Trophoblast cell (in vitro differentiated cells and primary cell): Measurements from ENCODE around the gene SMCP. TPM values are rescaled to one million over a fixed set of nuclear protein-coding genes. Genes with fewer than 3 reads are reported as not detected.

Experiments used
- DNase-seq, 2 donors: peaks; one replicate each; pipeline ENCODE4 v3.0.0-alpha.2; 2016
- H2AFZ ChIP-seq: 2 replicates; pipeline ENCODE4 v1.6.1; 2013; ENCODE audit warnings: low read length, moderate library complexity, mild to moderate bottlenecking; ENCODE audit not compliant: insufficient read depth, poor library complexity
- H2AK5ac ChIP-seq: 2 replicates; pipeline ENCODE4 v1.6.1; 2013; ENCODE audit warnings: mild to moderate bottlenecking, low read length
- H2BK120ac ChIP-seq: 2 replicates; pipeline ENCODE4 v1.6.1; 2013; ENCODE audit warnings: low read length, mild to moderate bottlenecking, moderate library complexity; ENCODE audit not compliant: insufficient read depth, poor library complexity
- H2BK12ac ChIP-seq: 2 replicates; pipeline ENCODE4 v1.6.1; 2013; ENCODE audit warnings: mild to moderate bottlenecking, low read length, moderate library complexity
- H2BK5ac ChIP-seq: 2 replicates; pipeline ENCODE4 v1.6.1; 2013; ENCODE audit warnings: low read length, low read depth, moderate library complexity, mild to moderate bottlenecking; ENCODE audit not compliant: poor library complexity
- H3K14ac ChIP-seq: 2 replicates; pipeline ENCODE4 v1.6.1; 2013; ENCODE audit warnings: mild to moderate bottlenecking, low read length
- H3K18ac ChIP-seq: 2 replicates; pipeline ENCODE4 v1.6.1; 2013; ENCODE audit warnings: mild to moderate bottlenecking, low read length
- H3K23ac ChIP-seq: 2 replicates; pipeline ENCODE4 v1.6.1; 2013; ENCODE audit warnings: low read length
- H3K27ac ChIP-seq: 2 replicates; pipeline ENCODE4 v1.5.1; 2013; ENCODE audit warnings: low read depth, mild to moderate bottlenecking, inconsistent platforms, low read length, moderate library complexity
- H3K27me3 ChIP-seq: 2 replicates; pipeline ENCODE4 v1.6.1; 2013; ENCODE audit warnings: inconsistent platforms, mild to moderate bottlenecking, low read length, moderate library complexity; ENCODE audit not compliant: insufficient read depth
- H3K36me3 ChIP-seq, 2 experiments: 1 replicate in 1 of 2; 2 replicates in 1 of 2; pipeline ENCODE4 v1.6.1; 2013; ENCODE audit warnings: low read length in 2 of 2, mild to moderate bottlenecking in 2 of 2, moderate library complexity in 1 of 2; ENCODE audit not compliant: insufficient read depth in 2 of 2, control insufficient read depth in 1 of 2
- H3K4ac ChIP-seq: 2 replicates; pipeline ENCODE4 v1.6.1; 2013; ENCODE audit warnings: low read depth, mild to moderate bottlenecking, low read length, moderate library complexity
- H3K4me1 ChIP-seq, 2 experiments: 1 replicate in 1 of 2; 2 replicates in 1 of 2; pipeline ENCODE4 v1.6.1; 2013; ENCODE audit warnings: low read length in 2 of 2, mild to moderate bottlenecking in 2 of 2, moderate library complexity in 1 of 2; ENCODE audit not compliant: insufficient read depth in 2 of 2, control insufficient read depth in 1 of 2
- H3K4me2 ChIP-seq: 2 replicates; pipeline ENCODE4 v1.6.1; 2013; ENCODE audit warnings: inconsistent platforms, mild to moderate bottlenecking, low read length, moderate library complexity
- H3K4me3 ChIP-seq: 2 replicates; pipeline ENCODE4 v1.5.1; 2013; ENCODE audit warnings: mild to moderate bottlenecking, low read depth, low read length, inconsistent platforms
- H3K79me1 ChIP-seq: one replicate; pipeline ENCODE4 v1.6.1; 2013; ENCODE audit warnings: low read length
- H3K79me2 ChIP-seq: 2 replicates; pipeline ENCODE4 v1.6.1; 2013; ENCODE audit warnings: low read length, mild to moderate bottlenecking; ENCODE audit not compliant: control insufficient read depth, insufficient read depth, poor library complexity
- H3K9ac ChIP-seq: 2 replicates; pipeline ENCODE4 v1.6.1; 2013; ENCODE audit warnings: mild to moderate bottlenecking, low read length
- H3K9me3 ChIP-seq: 2 replicates; pipeline ENCODE4 v1.6.1; 2013; ENCODE audit warnings: low read depth, mild to moderate bottlenecking, control low read depth, inconsistent platforms, low read length; ENCODE audit not compliant: insufficient read depth
- H4K12ac ChIP-seq: 2 replicates; pipeline ENCODE4 v1.6.1; 2013; ENCODE audit warnings: low read depth, mild to moderate bottlenecking, low read length, moderate library complexity
- H4K8ac ChIP-seq: 2 replicates; pipeline ENCODE4 v1.6.1; 2013; ENCODE audit warnings: low read depth, mild to moderate bottlenecking, low read length, moderate library complexity
- H4K91ac ChIP-seq: one replicate; pipeline ENCODE4 v1.6.1; 2013; ENCODE audit warnings: low read depth, mild to moderate bottlenecking, low read length, moderate library complexity
- WGBS: extraction: QIAGEN DNeasy Blood & Tissue Kit; methylation state at CpG from one replicate; pipeline ENCODE4 v1.1.7; 2013; ENCODE audit warnings: missing lambda C conversion rate; ENCODE audit not compliant: insufficient read length, insufficient coverage; ENCODE audit errors: extremely low coverage; 5-methylcytosine and 5-hydroxymethylcytosine counted together
- polyA plus RNA-seq: library from polyadenylated mRNA; stranded (reverse); fragments of 200-250 nt; gene quantifications from 2 replicates; pipeline ENCODE4 v1.2.3, GENCODE V29; 2013

Gene SMCP
- polyA plus RNA-seq, result not detected in 2 replicates

DNA sequence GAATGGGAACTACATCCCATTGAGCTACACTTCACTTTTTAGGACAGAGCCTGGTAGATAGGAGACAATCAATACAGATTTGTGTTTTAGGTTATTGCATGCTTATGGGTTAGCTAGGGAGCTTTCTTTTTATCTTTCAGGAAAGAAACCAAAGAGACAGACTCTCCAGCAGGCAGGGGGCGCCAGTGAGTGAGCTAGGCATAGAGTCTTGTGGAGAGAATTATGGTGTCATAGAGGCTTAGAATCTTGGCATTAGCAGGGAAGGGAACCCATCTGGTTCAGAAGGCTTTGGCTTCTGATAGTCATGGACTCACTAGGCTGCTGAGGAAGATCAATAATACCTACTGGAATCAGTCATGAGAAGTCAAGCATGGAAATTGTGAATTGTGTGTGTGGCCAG, at the start of gene SMCP:
TSS of gene SMCP (plus strand) at position 281 of the 400 bp plus-strand sequence. CDS start 6,101 bp downstream, outside the sequence.
- no peaks in the 10 kb centered on the region for H3K79me2 ChIP-seq
- no peak within 1 kb of the TSS for H3K18ac ChIP-seq
- H3K9me3 ChIP-seq, result peaks cover 6% of the 10 kb centered on the region
- H3K4me1 ChIP-seq, result no peaks in the 10 kb centered on the region
- H3K27me3 ChIP-seq, result no peaks in the 10 kb centered on the region
- H2BK5ac ChIP-seq, result no peak within 1 kb of the TSS
- H3K14ac ChIP-seq, result no peak within 1 kb of the TSS
- H3K27ac ChIP-seq, result no peak within 1 kb of the TSS
- H3K4me3 ChIP-seq, result no peak within 1 kb of the TSS
- peak in 1 of 2 donors; percentile 35 for DNase-seq
- no peak within 1 kb of the TSS for H4K12ac ChIP-seq
- no peak within 1 kb of the TSS for H4K91ac ChIP-seq
- no peak within 1 kb of the TSS for H3K4ac ChIP-seq
- H3K23ac ChIP-seq, result no peak within 1 kb of the TSS
- H2BK12ac ChIP-seq, result no peak within 1 kb of the TSS
- no peaks in the 10 kb centered on the region for H3K79me1 ChIP-seq
- H3K36me3 ChIP-seq, result no peaks in the 10 kb centered on the region
- WGBS, result no CpG with 5 or more reads among the region's 1 CpG
- no peak within 1 kb of the TSS for H3K9ac ChIP-seq
- H3K4me2 ChIP-seq, result no peak within 1 kb of the TSS
- H2AFZ ChIP-seq, result no peak within 1 kb of the TSS
- H2BK120ac ChIP-seq, result no peak within 1 kb of the TSS
- H2AK5ac ChIP-seq, result no peak within 1 kb of the TSS
- H4K8ac ChIP-seq, result no peak within 1 kb of the TSS

GRCh38 chr1:152836870-152837269, 41.3 kb upstream of the SMCP start:
- no peak overlapping the region for H2BK5ac ChIP-seq
- H3K79me1 ChIP-seq, result no peaks in the 10 kb centered on the region
- H3K23ac ChIP-seq, result no peak overlapping the region
- no peak overlapping the region for H3K18ac ChIP-seq
- no peak overlapping the region for H4K12ac ChIP-seq
- no peak overlapping the region for H4K8ac ChIP-seq
- no peak for DNase-seq
- H2AK5ac ChIP-seq, result no peak overlapping the region
- no peak overlapping the region for H3K9ac ChIP-seq
- H3K4me2 ChIP-seq, result no peak overlapping the region
- no peak overlapping the region for H3K4ac ChIP-seq
- no peaks in the 10 kb centered on the region for H3K27me3 ChIP-seq
- H3K14ac ChIP-seq, result no peak overlapping the region
- no peak overlapping the region for H3K27ac ChIP-seq
- no CpG with 5 or more reads among the region's 2 CpGs for WGBS
- H3K4me3 ChIP-seq, result no peak overlapping the region
- no peak overlapping the region for H2BK120ac ChIP-seq
- H3K79me2 ChIP-seq, result no peaks in the 10 kb centered on the region
- H2AFZ ChIP-seq, result no peak overlapping the region
- H3K36me3 ChIP-seq, result no peaks in the 10 kb centered on the region
- no peaks in the 10 kb centered on the region for H3K9me3 ChIP-seq
- H3K4me1 ChIP-seq, result no peaks in the 10 kb centered on the region
- H2BK12ac ChIP-seq, result no peak overlapping the region
- H4K91ac ChIP-seq, result no peak overlapping the region

DNA sequence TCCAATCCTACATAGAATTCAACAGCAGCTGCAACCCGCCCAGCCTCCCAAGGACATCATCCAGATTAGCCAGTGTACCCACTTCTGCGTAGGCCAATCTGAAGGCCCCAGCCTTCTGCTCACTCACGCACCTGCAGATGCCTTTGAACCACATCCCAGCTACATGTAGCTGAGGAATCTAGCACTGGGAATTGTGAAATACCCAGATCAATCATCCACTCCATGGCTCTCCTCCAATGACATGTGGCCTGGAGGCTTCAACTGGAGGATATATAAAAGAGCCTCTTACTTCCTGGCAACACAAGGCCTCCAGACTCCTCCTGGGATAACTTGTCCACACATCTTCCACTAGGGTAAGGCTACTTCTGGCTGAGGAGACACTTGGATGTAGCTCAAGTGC, 35.6 kb upstream of the SMCP start, which contains the start of gene LCE6A:
TSS of gene LCE6A (plus strand) at position 301 of the 400 bp plus-strand sequence. CDS start 665 bp downstream, outside the sequence.
- H3K14ac ChIP-seq, result no peak within 1 kb of the TSS
- no peak for DNase-seq
- H3K27me3 ChIP-seq, result no peaks in the 10 kb centered on the region
- no peak within 1 kb of the TSS for H2BK5ac ChIP-seq
- no peak within 1 kb of the TSS for H2BK12ac ChIP-seq
- no peaks in the 10 kb centered on the region for H3K79me1 ChIP-seq
- H3K18ac ChIP-seq, result no peak within 1 kb of the TSS
- H2AFZ ChIP-seq, result no peak within 1 kb of the TSS
- no peak within 1 kb of the TSS for H3K4ac ChIP-seq
- no peak within 1 kb of the TSS for H3K4me2 ChIP-seq
- no peak within 1 kb of the TSS for H4K91ac ChIP-seq
- no peak within 1 kb of the TSS for H4K8ac ChIP-seq
- no peak within 1 kb of the TSS for H2AK5ac ChIP-seq
- no peaks in the 10 kb centered on the region for H3K79me2 ChIP-seq
- H3K36me3 ChIP-seq, result no peaks in the 10 kb centered on the region
- no peak within 1 kb of the TSS for H4K12ac ChIP-seq
- no peaks in the 10 kb centered on the region for H3K4me1 ChIP-seq
- H3K4me3 ChIP-seq, result no peak within 1 kb of the TSS
- no peak within 1 kb of the TSS for H2BK120ac ChIP-seq
- H3K9ac ChIP-seq, result no peak within 1 kb of the TSS
- H3K9me3 ChIP-seq, result peaks cover 11% of the 10 kb centered on the region
- no peak within 1 kb of the TSS for H3K23ac ChIP-seq
- no CpG with 5 or more reads among the region's 3 CpGs for WGBS
- H3K27ac ChIP-seq, result no peak within 1 kb of the TSS

- H2BK5ac ChIP-seq, result no peak overlapping the region
- H3K27ac ChIP-seq, result no peak overlapping the region
- no peak overlapping the region for H3K9ac ChIP-seq
- no peaks in the 10 kb centered on the region for H3K27me3 ChIP-seq
- H2AK5ac ChIP-seq, result no peak overlapping the region
- H3K4me3 ChIP-seq, result no peak overlapping the region
- H3K18ac ChIP-seq, result no peak overlapping the region
- DNase-seq, result no peak
- no peak overlapping the region for H3K4ac ChIP-seq
- no peak overlapping the region for H3K4me2 ChIP-seq
- H3K4me1 ChIP-seq, result no peaks in the 10 kb centered on the region
- no peak overlapping the region for H4K8ac ChIP-seq
- H3K36me3 ChIP-seq, result no peaks in the 10 kb centered on the region
- no peak overlapping the region for H4K12ac ChIP-seq
- no peak overlapping the region for H4K91ac ChIP-seq
- no peak overlapping the region for H3K23ac ChIP-seq
- no peak overlapping the region for H2BK12ac ChIP-seq
- no peak overlapping the region for H2BK120ac ChIP-seq
- peaks cover 15% of the 10 kb centered on the region for H3K9me3 ChIP-seq
- no peaks in the 10 kb centered on the region for H3K79me1 ChIP-seq
- H3K79me2 ChIP-seq, result no peaks in the 10 kb centered on the region
- H3K14ac ChIP-seq, result no peak overlapping the region
- no peak overlapping the region for H2AFZ ChIP-seq
- no CpG with 5 or more reads among the region's 2 CpGs for WGBS
These were observed 22.5 kb upstream of the SMCP start for GRCh38 chr1:152855661-152856060.
